HL-60/S4 (cell line): ENCODE results near the gene IP6K3.

Source experiments
- in situ Hi-C: fragments of 300-500 bp; cut with MboI; formaldehyde crosslinking; loops from 2 replicates; pipeline ENCODE4 v1.14.3; 2022; ENCODE audit warnings: low sequenced_read_pairs

IP6K3 gene

GRCh38 chr6:33708516-33709204 lies 38.0 kb downstream of the IP6K3 start:
- in situ Hi-C loops, result loop anchor here (10.0 kb wide), 1 partner anchor 124 kb away; the partner anchor contains the start of gene BAK1

- in situ Hi-C loops, result loop anchor here (10.0 kb wide), 1 partner anchor 123 kb away; the partner anchor contains the start of gene BAK1
Observed at GRCh38 chr6:33707771-33708170, 38.9 kb downstream of the IP6K3 start.

GRCh38 chr6:33705955-33706725 lies 40.6 kb downstream of the IP6K3 start:
- in situ Hi-C loops, result loop anchor here (10.0 kb wide), 1 partner anchor 121 kb away; the partner anchor contains the start of gene BAK1

- in situ Hi-C loops, result loop anchor here (10.0 kb wide), 1 partner anchor 121 kb away; the partner anchor contains the start of gene BAK1
Observed at GRCh38 chr6:33705268-33705885, 41.3 kb downstream of the IP6K3 start.

GRCh38 chr6:33704215-33705066 lies 42.3 kb downstream of the IP6K3 start:
- in situ Hi-C loops, result loop anchor here (10.0 kb wide), 1 partner anchor 120 kb away; the partner anchor contains the start of gene BAK1

- in situ Hi-C loops, result loop anchor here (10.0 kb wide), 1 partner anchor 118 kb away; the partner anchor contains the start of gene BAK1
Observed at GRCh38 chr6:33702345-33702977, 44.2 kb downstream of the IP6K3 start.

- in situ Hi-C loops, result loop anchor here (10.0 kb wide), 1 partner anchor 116 kb away; the partner anchor contains the start of gene BAK1
Observed at GRCh38 chr6:33700391-33701050, 46.2 kb downstream of the IP6K3 start.

- in situ Hi-C loops, result loop anchor here (10.0 kb wide), 1 partner anchor 115 kb away; the partner anchor contains the start of gene BAK1
Observed at GRCh38 chr6:33699739-33700138, 47.0 kb downstream of the IP6K3 start.

GRCh38 chr6:33699131-33699530 lies 47.6 kb downstream of the IP6K3 start:
- in situ Hi-C loops, result no loop called here

GRCh38 chr6:33698494-33698893 lies 48.2 kb downstream of the IP6K3 start:
- in situ Hi-C loops, result no loop called here

GRCh38 chr6:33697845-33698244 lies 48.9 kb downstream of the IP6K3 start:
- in situ Hi-C loops, result no loop called here

- in situ Hi-C loops, result no loop called here
Observed at GRCh38 chr6:33696548-33697518, 49.9 kb downstream of the IP6K3 start.

GRCh38 chr6:33696076-33696475 lies 50.6 kb downstream of the IP6K3 start:
- in situ Hi-C loops, result no loop called here

- in situ Hi-C loops, result no loop called here
Observed at GRCh38 chr6:33695451-33695887, 51.2 kb downstream of the IP6K3 start.

- in situ Hi-C loops, result no loop called here
Observed at GRCh38 chr6:33694977-33695376, 51.7 kb downstream of the IP6K3 start.

GRCh38 chr6:33694401-33694931 lies 52.2 kb downstream of the IP6K3 start:
- in situ Hi-C loops, result no loop called here

GRCh38 chr6:33693186-33694105 lies 53.3 kb downstream of the IP6K3 start:
- in situ Hi-C loops, result no loop called here
